ENCODE data around the gene ZNF862.

The ZNF862 gene

DNA sequence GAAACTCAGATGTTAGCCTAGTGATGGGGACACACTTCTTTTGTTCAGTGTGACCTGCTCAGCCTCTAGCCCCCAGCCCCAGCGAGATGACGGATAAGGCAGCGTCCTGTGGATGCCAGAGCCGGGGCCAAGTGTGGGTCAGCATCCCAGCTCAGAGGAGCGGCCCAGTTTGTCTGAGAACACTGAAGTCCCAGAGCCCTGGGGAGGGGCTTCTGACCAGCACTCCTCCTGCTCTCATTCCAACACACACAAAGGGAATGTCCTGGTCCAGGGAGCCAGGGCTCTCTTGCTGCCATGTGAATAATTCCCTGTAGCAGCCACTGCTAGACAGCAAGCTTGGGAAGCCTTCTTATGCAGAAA, 31.1 kb downstream of the ZNF862 start:
- no peak for DNase-seq (ENCODE audit: low read depth)
- H3K4me3 ChIP-seq (ENCODE audit: low read depth, low read length): no peak overlapping the region
- TF ChIP-seq, protein P1, sequence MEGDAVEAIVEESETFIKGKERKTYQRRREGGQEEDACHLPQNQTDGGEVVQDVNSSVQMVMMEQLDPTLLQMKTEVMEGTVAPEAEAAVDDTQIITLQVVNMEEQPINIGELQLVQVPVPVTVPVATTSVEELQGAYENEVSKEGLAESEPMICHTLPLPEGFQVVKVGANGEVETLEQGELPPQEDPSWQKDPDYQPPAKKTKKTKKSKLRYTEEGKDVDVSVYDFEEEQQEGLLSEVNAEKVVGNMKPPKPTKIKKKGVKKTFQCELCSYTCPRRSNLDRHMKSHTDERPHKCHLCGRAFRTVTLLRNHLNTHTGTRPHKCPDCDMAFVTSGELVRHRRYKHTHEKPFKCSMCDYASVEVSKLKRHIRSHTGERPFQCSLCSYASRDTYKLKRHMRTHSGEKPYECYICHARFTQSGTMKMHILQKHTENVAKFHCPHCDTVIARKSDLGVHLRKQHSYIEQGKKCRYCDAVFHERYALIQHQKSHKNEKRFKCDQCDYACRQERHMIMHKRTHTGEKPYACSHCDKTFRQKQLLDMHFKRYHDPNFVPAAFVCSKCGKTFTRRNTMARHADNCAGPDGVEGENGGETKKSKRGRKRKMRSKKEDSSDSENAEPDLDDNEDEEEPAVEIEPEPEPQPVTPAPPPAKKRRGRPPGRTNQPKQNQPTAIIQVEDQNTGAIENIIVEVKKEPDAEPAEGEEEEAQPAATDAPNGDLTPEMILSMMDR (IDR thresholded peaks at IDR 0.05; ENCODE audit: insufficient read depth, low read depth, low read length, missing control alignments): no peak

DNA sequence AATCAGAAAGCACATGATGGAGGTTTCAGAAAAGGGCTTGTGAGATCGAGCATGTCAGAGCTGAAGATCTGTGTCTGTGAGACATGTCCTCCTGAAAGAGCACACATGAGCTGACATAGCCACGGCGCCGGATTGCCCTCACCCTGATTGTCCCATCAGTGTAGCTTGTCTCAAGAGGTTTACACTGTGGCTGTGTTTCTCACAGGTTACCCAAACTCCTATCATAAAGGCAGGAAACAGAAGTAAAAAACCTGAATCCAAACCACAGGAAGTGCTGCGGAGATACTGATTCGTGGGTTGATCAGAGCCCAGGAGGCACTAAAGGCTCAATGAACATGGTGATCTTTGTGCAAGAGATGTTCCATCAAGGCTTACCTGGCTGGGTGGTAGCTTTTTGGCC, 31.7 kb downstream of the ZNF862 start:
- TF ChIP-seq, protein P1 (IDR thresholded peaks at IDR 0.05; ENCODE audit: insufficient read depth, low read depth, low read length, missing control alignments): no peak
- DNase-seq (ENCODE audit: low read depth): no peak
- H3K4me3 ChIP-seq (ENCODE audit: low read depth, low read length): no peak overlapping the region

GRCh38 chr7:149870274-149870673, 32.1 kb downstream of the ZNF862 start:
- TF ChIP-seq, protein P1 (IDR thresholded peaks at IDR 0.05; ENCODE audit: insufficient read depth, low read depth, low read length, missing control alignments): no peak
- no peak for DNase-seq (ENCODE audit: low read depth)
- H3K4me3 ChIP-seq (ENCODE audit: low read depth, low read length): no peak overlapping the region

- TF ChIP-seq, protein P1 (IDR thresholded peaks at IDR 0.05; ENCODE audit: insufficient read depth, low read depth, low read length, missing control alignments): no peak
- no peak overlapping the region for H3K4me3 ChIP-seq (ENCODE audit: low read depth, low read length)
- no peak for DNase-seq (ENCODE audit: low read depth)
Measured at GRCh38 chr7:149870701-149871483, 32.7 kb downstream of the ZNF862 start.

DNA sequence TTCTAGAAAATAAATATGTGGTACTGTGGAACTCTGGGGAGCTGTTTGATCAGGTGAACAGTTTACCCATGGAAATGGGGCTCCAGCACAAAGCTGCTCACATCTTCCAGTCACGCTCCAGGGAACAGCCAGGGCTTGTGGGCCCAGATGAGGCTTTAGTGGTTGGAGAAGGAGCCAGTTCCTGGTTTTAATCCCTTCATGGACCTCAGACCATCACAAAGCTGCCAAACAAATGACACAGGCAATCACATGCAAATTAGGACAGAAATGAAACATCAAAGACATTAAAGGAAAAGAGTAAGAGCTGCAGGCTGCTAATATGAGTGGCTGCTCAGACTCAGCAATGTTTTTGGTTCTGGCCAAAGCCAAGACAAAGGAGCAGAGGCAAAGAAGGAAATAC, 33.4 kb downstream of the ZNF862 start:
- TF ChIP-seq, protein P1 (IDR thresholded peaks at IDR 0.05; ENCODE audit: insufficient read depth, low read depth, low read length, missing control alignments): no peak
- H3K4me3 ChIP-seq (ENCODE audit: low read depth, low read length): no peak overlapping the region
- no peak for DNase-seq (ENCODE audit: low read depth)

DNA sequence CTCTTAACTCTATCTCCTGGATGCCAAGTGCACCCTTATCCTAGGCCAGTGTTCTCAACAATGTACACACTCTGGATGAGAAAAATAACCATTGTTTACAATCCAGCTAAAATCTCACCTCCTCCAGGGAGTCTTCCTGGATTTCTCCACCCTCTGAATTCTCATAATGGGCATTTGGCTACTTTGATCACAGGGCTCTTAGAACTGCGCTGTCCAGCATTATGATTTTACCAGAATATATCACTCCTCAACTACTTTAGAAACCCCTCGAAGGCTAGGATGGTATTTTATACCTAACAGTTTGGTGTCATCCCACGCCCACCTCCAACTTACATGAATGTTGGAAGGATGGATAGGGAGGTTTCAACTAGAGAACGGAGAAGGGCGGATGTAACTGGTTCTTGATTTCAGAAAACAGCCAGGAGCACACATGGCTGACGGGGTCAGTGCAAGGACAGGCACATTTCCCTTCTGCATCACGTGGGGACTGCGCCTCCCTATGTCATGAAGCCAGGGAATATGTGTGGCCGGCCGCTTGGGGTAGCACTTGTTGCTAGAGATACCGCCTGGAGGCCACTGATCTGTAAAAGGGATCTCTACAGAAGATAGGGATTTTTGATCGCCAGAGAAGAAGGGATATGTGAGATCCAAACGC, 34.4 kb downstream of the ZNF862 start:
- peak overlapping the region; percentile 60 for H3K4me3 ChIP-seq (ENCODE audit: low read depth, low read length)
- TF ChIP-seq, protein P1 (IDR thresholded peaks at IDR 0.05; ENCODE audit: insufficient read depth, low read depth, low read length, missing control alignments): no peak
- DNase-seq (ENCODE audit: low read depth): peak; percentile 71
